Measurements from ENCODE around the gene PYHIN1. TPM values are rescaled to one million over a fixed set of nuclear protein-coding genes. Genes with fewer than 3 reads are reported as not detected.

PYHIN1 gene
- total and polyA plus RNA-seq, 2 experiments from 2014 or later = not detected

- Histone ChIP-seq H3K79me2 (ENCODE audit: insufficient read depth) (no peaks in the 10 kb centered on the region), H3K27ac (no peak overlapping the region), H3K4me1 (ENCODE audit: insufficient read depth) (no peaks in the 10 kb centered on the region), H3K27me3 (replicated peaks; ENCODE audit: insufficient read depth) (no peaks in the 10 kb centered on the region), H3K4me3 (no peak overlapping the region), H3F3A (ENCODE audit: insufficient read depth) (no peaks in the 10 kb centered on the region), H3K9me3 (ENCODE audit: low read depth) (no peaks in the 10 kb centered on the region), H3K9ac (no peak overlapping the region), H3K36me3 (ENCODE audit: low read depth) (no peaks in the 10 kb centered on the region), H3K9me2 (ENCODE audit: insufficient read depth) (no peaks in the 10 kb centered on the region), H3K4me2 (ENCODE audit: unreplicated experiment) (no peak overlapping the region), H4K20me1 (ENCODE audit: insufficient read depth) (no peaks in the 10 kb centered on the region), H2AFZ (no peak overlapping the region)
- TF ChIP-seq EZH2 (IDR thresholded peaks at IDR 0.05; ENCODE audit: insufficient read depth, poor library complexity, severe bottlenecking) = no peak
- DNase-seq = no peak
- 27 to 34% methylated on average over 3 of the region's 3 CpGs for WGBS, 2 experiments (ENCODE audit: low coverage in 1 of 2, low lambda C conversion rate in 2 of 2, missing lambda C conversion rate in 2 of 2)
- in situ Hi-C loops (cut with MboI) = no loop called here
These were observed 37.8 kb downstream of the PYHIN1 start for GRCh38 chr1:158969166-158969565.

- H3K4me3 ChIP-seq = no peak overlapping the region
- H3K4me1 ChIP-seq (ENCODE audit: insufficient read depth) = no peaks in the 10 kb centered on the region
- peaks cover 4% of the 10 kb centered on the region for H3K27me3 ChIP-seq (replicated peaks; ENCODE audit: insufficient read depth)
- H2AFZ ChIP-seq = no peak overlapping the region
- H3K9me2 ChIP-seq (ENCODE audit: insufficient read depth) = no peaks in the 10 kb centered on the region
- no peak overlapping the region for H3K4me2 ChIP-seq (ENCODE audit: unreplicated experiment)
- TF ChIP-seq EZH2 (IDR thresholded peaks at IDR 0.05; ENCODE audit: insufficient read depth, poor library complexity, severe bottlenecking) = no peak
- TF ChIP-seq EZH2phosphoT487 (IDR thresholded peaks at IDR 0.05; ENCODE audit: insufficient read depth, low read depth) = no peak
- no peaks in the 10 kb centered on the region for H3K9me3 ChIP-seq (ENCODE audit: low read depth)
- H3K36me3 ChIP-seq (ENCODE audit: low read depth) = no peaks in the 10 kb centered on the region
- no peaks in the 10 kb centered on the region for H4K20me1 ChIP-seq (ENCODE audit: insufficient read depth)
- H3K27ac ChIP-seq = no peak overlapping the region
- 44 to 47% methylated on average over 1 of the region's 1 CpG for WGBS, 2 experiments (ENCODE audit: low coverage in 1 of 2, low lambda C conversion rate in 2 of 2, missing lambda C conversion rate in 2 of 2)
- no peaks in the 10 kb centered on the region for H3F3A ChIP-seq (ENCODE audit: insufficient read depth)
- in situ Hi-C loops (cut with MboI) = no loop called here
- DNase-seq = peak; percentile 19
- H3K79me2 ChIP-seq (ENCODE audit: insufficient read depth) = no peaks in the 10 kb centered on the region
- no peak overlapping the region for H3K9ac ChIP-seq
These were observed 38.5 kb downstream of the PYHIN1 start for GRCh38 chr1:158969855-158970254.

GRCh38 chr1:158972841-158973240, 41.5 kb downstream of the PYHIN1 start:
- DNase-seq = no peak
- H3K27me3 ChIP-seq (replicated peaks; ENCODE audit: insufficient read depth) = peaks cover 7% of the 10 kb centered on the region
- H3K36me3 ChIP-seq (ENCODE audit: low read depth) = no peaks in the 10 kb centered on the region

GRCh38 chr1:158976219-158976618, 44.9 kb downstream of the PYHIN1 start:
- Histone ChIP-seq H3K9me2 (ENCODE audit: insufficient read depth) (no peaks in the 10 kb centered on the region), H4K20me1 (ENCODE audit: insufficient read depth) (no peaks in the 10 kb centered on the region), H3K27me3 (replicated peaks; ENCODE audit: insufficient read depth) (peaks cover 7% of the 10 kb centered on the region), H3K36me3 (ENCODE audit: low read depth) (no peaks in the 10 kb centered on the region), H2AFZ (no peak overlapping the region), H3K9ac (no peak overlapping the region), H3K79me2 (ENCODE audit: insufficient read depth) (no peaks in the 10 kb centered on the region), H3K27ac (no peak overlapping the region), H3F3A (ENCODE audit: insufficient read depth) (no peaks in the 10 kb centered on the region), H3K4me2 (ENCODE audit: unreplicated experiment) (no peak overlapping the region), H3K9me3 (ENCODE audit: low read depth) (no peaks in the 10 kb centered on the region), H3K4me3 (no peak overlapping the region), H3K4me1 (ENCODE audit: insufficient read depth) (no peaks in the 10 kb centered on the region)
- TF ChIP-seq EZH2phosphoT487 (IDR thresholded peaks at IDR 0.05; ENCODE audit: insufficient read depth, low read depth) (no peak), EZH2 (IDR thresholded peaks at IDR 0.05; ENCODE audit: insufficient read depth, poor library complexity, severe bottlenecking) (no peak)
- DNase-seq = no peak
- in situ Hi-C loops (cut with MboI) = loop anchor here (25.0 kb wide), 1 partner anchor 764 kb away; no protein-coding TSS in a partner anchor
- WGBS, 2 experiments (ENCODE audit: low coverage in 1 of 2, low lambda C conversion rate in 2 of 2, missing lambda C conversion rate in 2 of 2) = 6 to 10% methylated on average over 4 of the region's 4 CpGs

More at GRCh38 chr1:158972841-158973240, 41.5 kb downstream of the PYHIN1 start:
- TF ChIP-seq EZH2phosphoT487 (IDR thresholded peaks at IDR 0.05; ENCODE audit: insufficient read depth, low read depth) (no peak), EZH2 (IDR thresholded peaks at IDR 0.05; ENCODE audit: insufficient read depth, poor library complexity, severe bottlenecking) (no peak)
- H3K4me2 ChIP-seq (ENCODE audit: unreplicated experiment) = no peak overlapping the region
- no peaks in the 10 kb centered on the region for H3K79me2 ChIP-seq (ENCODE audit: insufficient read depth)
- no peak overlapping the region for H3K4me3 ChIP-seq
- H3K9me2 ChIP-seq (ENCODE audit: insufficient read depth) = no peaks in the 10 kb centered on the region
- no peaks in the 10 kb centered on the region for H4K20me1 ChIP-seq (ENCODE audit: insufficient read depth)
- no peak overlapping the region for H3K27ac ChIP-seq
- no peaks in the 10 kb centered on the region for H3F3A ChIP-seq (ENCODE audit: insufficient read depth)
- H2AFZ ChIP-seq = no peak overlapping the region
- in situ Hi-C loops (cut with MboI) = no loop called here
- no peaks in the 10 kb centered on the region for H3K4me1 ChIP-seq (ENCODE audit: insufficient read depth)
- H3K9me3 ChIP-seq (ENCODE audit: low read depth) = no peaks in the 10 kb centered on the region
- H3K9ac ChIP-seq = no peak overlapping the region

GRCh38 chr1:158978730-158979129, 47.4 kb downstream of the PYHIN1 start:
- no peaks in the 10 kb centered on the region for H3K79me2 ChIP-seq (ENCODE audit: insufficient read depth)
- DNase-seq = no peak
- H4K20me1 ChIP-seq (ENCODE audit: insufficient read depth) = no peaks in the 10 kb centered on the region
- TF ChIP-seq EZH2phosphoT487 (IDR thresholded peaks at IDR 0.05; ENCODE audit: insufficient read depth, low read depth) (no peak), EZH2 (IDR thresholded peaks at IDR 0.05; ENCODE audit: insufficient read depth, poor library complexity, severe bottlenecking) (no peak)
- no peak overlapping the region for H3K4me2 ChIP-seq (ENCODE audit: unreplicated experiment)
- H3K4me3 ChIP-seq = no peak overlapping the region
- no peaks in the 10 kb centered on the region for H3K36me3 ChIP-seq (ENCODE audit: low read depth)
- no peaks in the 10 kb centered on the region for H3F3A ChIP-seq (ENCODE audit: insufficient read depth)
- no peak overlapping the region for H3K27ac ChIP-seq
- no peaks in the 10 kb centered on the region for H3K9me2 ChIP-seq (ENCODE audit: insufficient read depth)
- H3K9ac ChIP-seq = no peak overlapping the region
- peaks cover 7% of the 10 kb centered on the region for H3K27me3 ChIP-seq (replicated peaks; ENCODE audit: insufficient read depth)
- H3K9me3 ChIP-seq (ENCODE audit: low read depth) = no peaks in the 10 kb centered on the region
- H3K4me1 ChIP-seq (ENCODE audit: insufficient read depth) = no peaks in the 10 kb centered on the region
- WGBS, 2 experiments (ENCODE audit: low coverage in 1 of 2, low lambda C conversion rate in 2 of 2, missing lambda C conversion rate in 2 of 2) = 27 to 36% methylated on average over 2 of the region's 2 CpGs
- H2AFZ ChIP-seq = no peak overlapping the region
- in situ Hi-C loops (cut with MboI) = loop anchor here (25.0 kb wide), 1 partner anchor 766 kb away; no protein-coding TSS in a partner anchor

All from GM23248 (cell line).